ENCODE measurements around the gene VWC2. TPM values are rescaled to one million over a fixed set of nuclear protein-coding genes. Genes with fewer than 3 reads are reported as not detected.

The VWC2 gene
- total RNA-seq, 1 donor from 2014 or later, result not detected

DNA sequence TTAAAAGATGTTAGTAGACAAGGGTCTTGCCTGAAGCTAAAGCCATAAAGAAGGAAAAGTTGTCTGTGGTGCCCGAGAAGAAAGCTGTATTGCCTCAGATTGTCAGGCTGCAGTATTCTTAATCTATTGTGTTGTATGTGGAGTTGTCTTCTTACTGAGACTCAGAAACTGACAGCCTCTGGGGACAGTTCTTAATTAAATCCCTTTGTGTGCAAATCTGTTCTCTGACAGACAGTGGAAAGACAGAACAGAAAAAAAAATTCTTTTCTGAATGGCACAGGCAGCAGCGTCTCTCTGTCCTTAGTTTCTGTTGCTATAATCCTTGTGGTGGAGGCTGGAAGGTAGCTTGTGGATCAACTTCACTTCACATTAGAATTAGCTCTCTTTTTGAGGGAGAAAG is 16.8 kb downstream of the VWC2 start:
- no peak for DNase-seq (ENCODE audit: low spot score)

DNA sequence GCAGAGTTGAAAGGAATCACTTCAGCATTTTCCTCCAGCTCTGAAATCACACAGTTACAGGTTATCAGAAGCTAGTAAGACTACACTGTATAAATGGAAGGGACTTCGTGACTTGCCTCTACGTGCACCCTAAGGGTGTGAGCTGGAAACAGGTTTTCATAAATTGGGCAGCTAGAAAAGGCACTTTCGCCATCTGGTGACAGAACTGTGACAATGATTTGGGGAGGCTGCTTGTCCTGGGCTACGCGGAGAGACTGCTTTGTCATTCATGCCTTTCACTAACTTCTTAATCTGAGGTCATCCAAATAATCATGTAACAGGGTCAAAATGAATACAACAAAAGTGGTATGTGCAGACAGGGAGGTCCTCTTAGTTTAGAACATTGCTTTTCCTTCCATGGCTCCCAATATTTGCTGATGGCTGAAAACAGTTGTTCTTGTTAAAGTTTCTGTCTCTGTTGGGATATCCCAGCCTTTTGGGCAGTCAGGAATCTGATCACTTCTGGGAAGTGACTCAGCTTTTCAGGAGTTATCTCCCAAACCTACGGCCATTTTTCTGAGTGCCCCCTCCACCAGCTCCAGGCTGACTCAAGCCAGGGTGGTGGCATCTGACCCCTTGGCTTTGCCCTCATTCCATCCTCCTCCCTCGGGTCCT is 17.8 kb downstream of the VWC2 start:
- H3K4me3 Mint-ChIP-seq (ENCODE audit: low read depth), result no peak overlapping the region
- intact Hi-C loops (cut with micrococcal nuclease), result no loop called here
- no peaks in the 10 kb centered on the region for H3K4me1 Mint-ChIP-seq (ENCODE audit: low read depth)
- no peak for DNase-seq (ENCODE audit: low spot score)
- peaks cover 1% of the 10 kb centered on the region for H3K27me3 Mint-ChIP-seq (ENCODE audit: low read depth)
- peaks cover 11% of the 10 kb centered on the region for H3K9me3 Mint-ChIP-seq
- no peak overlapping the region for H3K27ac Mint-ChIP-seq
- no peaks in the 10 kb centered on the region for H3K36me3 Mint-ChIP-seq (ENCODE audit: low read depth)

More for the DNA sequence above, 16.8 kb downstream of the VWC2 start:
- no peaks in the 10 kb centered on the region for H3K4me1 Mint-ChIP-seq (ENCODE audit: low read depth)
- intact Hi-C loops (cut with micrococcal nuclease), result no loop called here
- peaks cover 1% of the 10 kb centered on the region for H3K27me3 Mint-ChIP-seq (ENCODE audit: low read depth)
- no peaks in the 10 kb centered on the region for H3K36me3 Mint-ChIP-seq (ENCODE audit: low read depth)
- no peak overlapping the region for H3K4me3 Mint-ChIP-seq (ENCODE audit: low read depth)
- no peak overlapping the region for H3K27ac Mint-ChIP-seq
- peaks cover 11% of the 10 kb centered on the region for H3K9me3 Mint-ChIP-seq

GRCh38 chr7:49797987-49798660 is 24.7 kb downstream of the VWC2 start:
- Mint-ChIP-seq H3K27ac (no peak overlapping the region), H3K27me3 (ENCODE audit: low read depth) (peaks cover 1% of the 10 kb centered on the region), H3K4me1 (ENCODE audit: low read depth) (no peaks in the 10 kb centered on the region), H3K4me3 (ENCODE audit: low read depth) (no peak overlapping the region), H3K9me3 (no peaks in the 10 kb centered on the region), H3K36me3 (ENCODE audit: low read depth) (no peaks in the 10 kb centered on the region)
- intact Hi-C loops (cut with micrococcal nuclease), result no loop called here
- DNase-seq (ENCODE audit: low spot score), result no peak

GRCh38 chr7:49800031-49800430 is 26.6 kb downstream of the VWC2 start:
- DNase-seq (ENCODE audit: low spot score), result no peak
- H3K4me1 Mint-ChIP-seq (ENCODE audit: low read depth), result no peaks in the 10 kb centered on the region
- H3K27ac Mint-ChIP-seq, result no peak overlapping the region
- H3K27me3 Mint-ChIP-seq (ENCODE audit: low read depth), result no peaks in the 10 kb centered on the region
- no peaks in the 10 kb centered on the region for H3K9me3 Mint-ChIP-seq
- intact Hi-C loops (cut with micrococcal nuclease), result no loop called here
- no peaks in the 10 kb centered on the region for H3K36me3 Mint-ChIP-seq (ENCODE audit: low read depth)
- no peak overlapping the region for H3K4me3 Mint-ChIP-seq (ENCODE audit: low read depth)

- no peaks in the 10 kb centered on the region for H3K9me3 Mint-ChIP-seq
- no peak overlapping the region for H3K27ac Mint-ChIP-seq
- H3K27me3 Mint-ChIP-seq (ENCODE audit: low read depth), result no peaks in the 10 kb centered on the region
- no peaks in the 10 kb centered on the region for H3K4me1 Mint-ChIP-seq (ENCODE audit: low read depth)
- H3K4me3 Mint-ChIP-seq (ENCODE audit: low read depth), result no peak overlapping the region
- intact Hi-C loops (cut with micrococcal nuclease), result no loop called here
- DNase-seq (ENCODE audit: low spot score), result no peak
- H3K36me3 Mint-ChIP-seq (ENCODE audit: low read depth), result no peaks in the 10 kb centered on the region
Measured at GRCh38 chr7:49802600-49802999, 29.2 kb downstream of the VWC2 start.

- Mint-ChIP-seq H3K9me3 (no peaks in the 10 kb centered on the region), H3K4me1 (ENCODE audit: low read depth) (no peaks in the 10 kb centered on the region), H3K27me3 (ENCODE audit: low read depth) (no peaks in the 10 kb centered on the region), H3K36me3 (ENCODE audit: low read depth) (no peaks in the 10 kb centered on the region), H3K27ac (no peak overlapping the region), H3K4me3 (ENCODE audit: low read depth) (no peak overlapping the region)
- DNase-seq (ENCODE audit: low spot score), result no peak
- intact Hi-C loops (cut with micrococcal nuclease), result no loop called here
Measured at GRCh38 chr7:49803812-49804211, 30.4 kb downstream of the VWC2 start.

DNA sequence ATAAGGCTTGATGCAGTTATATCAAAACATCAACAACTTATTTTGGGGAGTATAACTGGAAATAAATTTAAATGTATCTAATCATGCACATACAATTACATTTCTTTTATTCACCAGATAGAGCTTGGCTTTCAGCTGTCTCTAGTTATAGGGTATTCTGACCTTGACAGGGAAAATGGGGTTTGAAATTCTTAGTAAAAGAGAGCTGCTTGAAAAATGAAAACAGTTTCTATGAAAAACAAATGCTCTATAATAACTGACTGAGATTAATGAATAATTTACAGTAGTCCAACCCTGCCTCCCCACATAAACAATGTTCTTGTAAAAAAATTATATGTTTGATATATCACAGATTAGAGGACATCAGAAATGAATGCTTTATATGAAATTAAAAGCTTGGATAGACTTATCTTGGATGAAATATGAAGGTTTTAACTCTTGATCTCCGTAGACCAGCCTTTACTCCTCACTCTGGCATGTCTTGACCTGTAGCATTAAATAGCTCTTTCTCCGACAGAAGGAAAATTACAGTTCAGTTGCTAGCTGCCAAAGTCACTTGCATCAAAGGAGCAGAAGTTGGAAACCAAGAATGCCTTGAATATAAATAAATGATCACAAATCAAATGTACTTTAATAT is 32.1 kb downstream of the VWC2 start:
- no peak for DNase-seq (ENCODE audit: low spot score)
- Mint-ChIP-seq H3K36me3 (ENCODE audit: low read depth) (no peaks in the 10 kb centered on the region), H3K4me3 (ENCODE audit: low read depth) (no peak overlapping the region), H3K4me1 (ENCODE audit: low read depth) (no peaks in the 10 kb centered on the region), H3K27me3 (ENCODE audit: low read depth) (no peaks in the 10 kb centered on the region), H3K9me3 (no peaks in the 10 kb centered on the region), H3K27ac (no peak overlapping the region)
- intact Hi-C loops (cut with micrococcal nuclease), result no loop called here

DNA sequence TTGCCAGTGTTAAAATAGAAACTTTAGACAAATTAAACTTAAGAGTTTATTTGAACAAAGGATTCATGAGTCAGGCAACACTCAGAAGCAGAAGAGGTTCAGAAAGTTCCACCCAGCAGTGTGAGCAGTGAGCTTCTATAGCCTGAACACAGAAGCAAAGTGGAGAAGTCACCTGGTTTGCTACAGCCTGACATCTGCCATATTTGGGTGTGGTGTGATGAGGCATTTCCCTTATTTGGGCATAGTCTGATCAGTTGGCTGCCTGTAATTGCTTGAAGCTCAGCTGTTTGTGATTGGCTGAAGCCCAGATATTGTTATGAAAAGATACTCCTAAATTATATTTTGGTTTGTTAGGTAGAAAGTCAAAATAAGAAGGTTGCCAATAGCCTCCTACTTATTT is 39.1 kb downstream of the VWC2 start:
- no peak for DNase-seq (ENCODE audit: low spot score)
- Mint-ChIP-seq H3K27ac (no peak overlapping the region), H3K4me3 (ENCODE audit: low read depth) (no peak overlapping the region), H3K27me3 (ENCODE audit: low read depth) (no peaks in the 10 kb centered on the region), H3K9me3 (no peaks in the 10 kb centered on the region), H3K4me1 (ENCODE audit: low read depth) (no peaks in the 10 kb centered on the region), H3K36me3 (ENCODE audit: low read depth) (no peaks in the 10 kb centered on the region)
- intact Hi-C loops (cut with micrococcal nuclease), result no loop called here

DNA sequence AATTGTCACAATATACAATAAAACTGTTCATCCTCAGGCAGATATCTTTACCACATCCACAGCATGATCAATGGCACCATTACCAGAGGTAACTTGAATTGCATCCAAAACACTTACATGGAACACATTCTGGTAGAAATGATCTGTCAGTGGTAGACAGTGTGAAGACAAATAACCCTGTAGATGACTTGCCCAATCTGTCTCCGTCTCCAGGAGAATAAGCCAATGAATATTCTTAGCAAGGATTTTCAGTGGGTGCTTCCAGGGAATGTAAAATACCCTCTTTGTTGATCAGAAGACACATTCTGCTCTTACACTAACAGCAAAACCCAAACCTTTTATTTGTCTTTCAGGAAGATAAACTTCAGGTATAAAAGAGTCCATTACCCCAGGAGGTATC is 43.8 kb downstream of the VWC2 start:
- no peaks in the 10 kb centered on the region for H3K9me3 Mint-ChIP-seq
- no peak overlapping the region for H3K27ac Mint-ChIP-seq
- H3K4me1 Mint-ChIP-seq (ENCODE audit: low read depth), result no peaks in the 10 kb centered on the region
- no peaks in the 10 kb centered on the region for H3K36me3 Mint-ChIP-seq (ENCODE audit: low read depth)
- H3K27me3 Mint-ChIP-seq (ENCODE audit: low read depth), result no peaks in the 10 kb centered on the region
- H3K4me3 Mint-ChIP-seq (ENCODE audit: low read depth), result no peak overlapping the region
- DNase-seq (ENCODE audit: low spot score), result no peak
- intact Hi-C loops (cut with micrococcal nuclease), result no loop called here

DNA sequence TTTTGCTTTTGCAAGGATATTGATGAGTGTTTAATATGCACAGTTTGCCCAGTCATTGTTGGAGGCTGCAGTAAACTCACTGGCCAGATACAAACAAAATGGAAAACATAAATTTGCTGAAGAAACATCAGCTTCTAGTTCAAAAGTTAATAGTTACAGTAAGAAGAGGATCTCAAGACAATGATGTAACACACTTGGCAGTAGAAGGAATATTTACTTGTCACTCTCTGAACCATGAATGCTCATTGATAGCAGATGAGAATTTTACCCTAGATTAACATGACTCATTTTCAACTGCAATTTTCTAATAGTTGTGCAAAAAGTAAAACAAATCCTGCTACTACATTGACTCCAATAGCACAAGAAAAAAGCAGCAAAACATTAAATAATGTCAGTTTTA is 47.7 kb downstream of the VWC2 start:
- Mint-ChIP-seq H3K9me3 (no peaks in the 10 kb centered on the region), H3K36me3 (ENCODE audit: low read depth) (no peaks in the 10 kb centered on the region), H3K27me3 (ENCODE audit: low read depth) (no peaks in the 10 kb centered on the region), H3K4me1 (ENCODE audit: low read depth) (no peaks in the 10 kb centered on the region), H3K27ac (no peak overlapping the region), H3K4me3 (ENCODE audit: low read depth) (no peak overlapping the region)
- no peak for DNase-seq (ENCODE audit: low spot score)
- intact Hi-C loops (cut with micrococcal nuclease), result no loop called here

DNA sequence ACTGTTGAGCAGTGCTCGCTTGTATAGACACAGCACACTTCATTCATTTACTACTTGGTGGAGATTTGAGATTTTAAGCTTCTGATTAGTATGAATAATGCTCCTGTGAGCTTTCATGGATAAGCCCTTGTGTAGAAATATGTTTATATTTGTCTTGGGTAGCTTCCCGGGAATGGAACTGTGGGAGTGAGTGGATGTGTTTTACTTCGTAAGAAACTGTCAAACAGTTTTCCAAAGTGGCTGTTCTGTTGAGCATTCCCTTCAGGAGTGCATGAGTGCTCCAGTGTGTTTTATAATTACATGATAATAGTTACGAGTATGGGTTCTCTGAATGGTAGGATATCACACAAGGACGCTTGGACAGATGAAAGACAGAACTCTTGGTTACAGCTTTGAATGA is 49.4 kb downstream of the VWC2 start:
- H3K27ac Mint-ChIP-seq, result no peak overlapping the region
- intact Hi-C loops (cut with micrococcal nuclease), result no loop called here
- H3K4me3 Mint-ChIP-seq (ENCODE audit: low read depth), result no peak overlapping the region
- H3K9me3 Mint-ChIP-seq, result no peaks in the 10 kb centered on the region
- no peak for DNase-seq (ENCODE audit: low spot score)
- H3K27me3 Mint-ChIP-seq (ENCODE audit: low read depth), result no peaks in the 10 kb centered on the region
- H3K4me1 Mint-ChIP-seq (ENCODE audit: low read depth), result no peaks in the 10 kb centered on the region
- no peaks in the 10 kb centered on the region for H3K36me3 Mint-ChIP-seq (ENCODE audit: low read depth)

GRCh38 chr7:49823566-49823965 is 50.1 kb downstream of the VWC2 start:
- no peaks in the 10 kb centered on the region for H3K9me3 Mint-ChIP-seq
- intact Hi-C loops (cut with micrococcal nuclease), result no loop called here
- no peaks in the 10 kb centered on the region for H3K4me1 Mint-ChIP-seq (ENCODE audit: low read depth)
- no peak for DNase-seq (ENCODE audit: low spot score)
- no peak overlapping the region for H3K4me3 Mint-ChIP-seq (ENCODE audit: low read depth)
- no peaks in the 10 kb centered on the region for H3K36me3 Mint-ChIP-seq (ENCODE audit: low read depth)
- no peak overlapping the region for H3K27ac Mint-ChIP-seq
- no peaks in the 10 kb centered on the region for H3K27me3 Mint-ChIP-seq (ENCODE audit: low read depth)

GRCh38 chr7:49839863-49840645 is 66.6 kb downstream of the VWC2 start:
- H3K4me1 Mint-ChIP-seq (ENCODE audit: low read depth), result no peaks in the 10 kb centered on the region
- H3K4me3 Mint-ChIP-seq (ENCODE audit: low read depth), result no peak overlapping the region

More at GRCh38 chr7:49839863-49840645, 66.6 kb downstream of the VWC2 start:
- intact Hi-C loops (cut with micrococcal nuclease), result no loop called here
- Mint-ChIP-seq H3K27ac (no peak overlapping the region), H3K9me3 (no peaks in the 10 kb centered on the region), H3K27me3 (ENCODE audit: low read depth) (no peaks in the 10 kb centered on the region), H3K36me3 (ENCODE audit: low read depth) (no peaks in the 10 kb centered on the region)
- DNase-seq (ENCODE audit: low spot score), result no peak
